ENCODE results near the gene FUS. TPM values are rescaled to one million over a fixed set of nuclear protein-coding genes. Genes with fewer than 3 reads are reported as not detected.
A peak's percentile ranks its signal among the peaks of the same experiment; 100 is the strongest.

Gene FUS
- total RNA-seq, 4 donors from 2014 or later: 12.5 to 69.9 (median 40.0) TPM

DNA sequence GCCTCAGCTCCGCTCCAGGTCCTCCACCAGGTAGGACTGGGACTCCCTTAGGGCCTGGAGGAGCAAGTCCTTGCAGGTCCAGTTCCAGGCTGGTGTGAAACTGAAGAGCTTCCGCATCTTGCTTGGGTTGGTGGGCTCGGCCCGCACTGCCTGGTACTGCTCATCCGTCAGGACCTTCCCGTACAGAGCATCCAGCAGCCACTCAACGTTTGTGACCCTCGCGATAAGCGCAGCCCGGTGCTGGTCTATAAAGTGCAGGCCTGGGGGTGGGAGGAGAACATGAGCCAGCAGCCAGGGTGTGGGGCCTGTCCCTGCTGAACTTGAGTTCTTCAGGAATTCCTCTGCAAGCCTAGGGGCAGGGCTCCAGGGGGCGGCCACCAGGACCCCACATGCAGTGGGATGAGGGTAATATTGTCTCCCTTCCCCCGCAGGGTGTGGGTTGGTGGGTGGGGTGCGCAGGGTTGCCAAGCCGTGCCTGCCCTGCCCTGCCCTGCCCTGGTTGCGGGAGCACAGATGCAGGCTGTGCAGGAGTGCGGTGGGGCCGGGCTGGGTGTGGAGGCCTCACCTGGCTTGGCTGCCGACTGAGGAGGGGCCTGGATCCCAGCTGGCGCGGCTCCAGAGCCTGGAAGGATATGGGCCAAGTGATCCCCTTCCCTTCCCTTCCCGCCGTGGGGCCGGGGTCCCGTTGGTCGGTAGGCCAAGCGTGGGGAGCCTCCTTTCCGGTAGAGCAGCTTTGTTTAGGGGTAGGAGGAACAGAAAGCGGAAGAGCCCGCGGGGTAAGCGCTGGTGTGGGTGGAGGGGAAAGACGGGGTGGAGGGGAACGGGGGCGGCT, 21.9 kb downstream of the FUS start:
- peak overlapping the region in 3 of 4 donors; percentile 38 to 77 (median 56) for H3K27ac ChIP-seq
- TF ChIP-seq POLR2A (IDR thresholded peaks at IDR 0.05) (no peak), POLR2AphosphoS5 (IDR thresholded peaks at IDR 0.05) (no peak), EP300 (IDR thresholded peaks at IDR 0.05) (no peak)
- TF ChIP-seq, protein P1, sequence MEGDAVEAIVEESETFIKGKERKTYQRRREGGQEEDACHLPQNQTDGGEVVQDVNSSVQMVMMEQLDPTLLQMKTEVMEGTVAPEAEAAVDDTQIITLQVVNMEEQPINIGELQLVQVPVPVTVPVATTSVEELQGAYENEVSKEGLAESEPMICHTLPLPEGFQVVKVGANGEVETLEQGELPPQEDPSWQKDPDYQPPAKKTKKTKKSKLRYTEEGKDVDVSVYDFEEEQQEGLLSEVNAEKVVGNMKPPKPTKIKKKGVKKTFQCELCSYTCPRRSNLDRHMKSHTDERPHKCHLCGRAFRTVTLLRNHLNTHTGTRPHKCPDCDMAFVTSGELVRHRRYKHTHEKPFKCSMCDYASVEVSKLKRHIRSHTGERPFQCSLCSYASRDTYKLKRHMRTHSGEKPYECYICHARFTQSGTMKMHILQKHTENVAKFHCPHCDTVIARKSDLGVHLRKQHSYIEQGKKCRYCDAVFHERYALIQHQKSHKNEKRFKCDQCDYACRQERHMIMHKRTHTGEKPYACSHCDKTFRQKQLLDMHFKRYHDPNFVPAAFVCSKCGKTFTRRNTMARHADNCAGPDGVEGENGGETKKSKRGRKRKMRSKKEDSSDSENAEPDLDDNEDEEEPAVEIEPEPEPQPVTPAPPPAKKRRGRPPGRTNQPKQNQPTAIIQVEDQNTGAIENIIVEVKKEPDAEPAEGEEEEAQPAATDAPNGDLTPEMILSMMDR (IDR thresholded peaks at IDR 0.05): no peak
- peaks cover 18% of the 10 kb centered on the region for H3K27me3 ChIP-seq
- H3K4me1 ChIP-seq: peaks cover 0 to 34% (median 11%) of the 10 kb centered on the region in 3 donors
- H3K4me3 ChIP-seq: peak overlapping the region; percentile 53 to 63
- peak; percentile 16 for ATAC-seq
- WGBS, 2 donors (ENCODE audit: low coverage in 1 of 2): no CpG with 5 or more reads among the region's 35 CpGs
- H3K9me3 ChIP-seq: no peaks in the 10 kb centered on the region
- peaks cover 0 to 38% of the 10 kb centered on the region in 2 donors for H3K36me3 ChIP-seq

DNA sequence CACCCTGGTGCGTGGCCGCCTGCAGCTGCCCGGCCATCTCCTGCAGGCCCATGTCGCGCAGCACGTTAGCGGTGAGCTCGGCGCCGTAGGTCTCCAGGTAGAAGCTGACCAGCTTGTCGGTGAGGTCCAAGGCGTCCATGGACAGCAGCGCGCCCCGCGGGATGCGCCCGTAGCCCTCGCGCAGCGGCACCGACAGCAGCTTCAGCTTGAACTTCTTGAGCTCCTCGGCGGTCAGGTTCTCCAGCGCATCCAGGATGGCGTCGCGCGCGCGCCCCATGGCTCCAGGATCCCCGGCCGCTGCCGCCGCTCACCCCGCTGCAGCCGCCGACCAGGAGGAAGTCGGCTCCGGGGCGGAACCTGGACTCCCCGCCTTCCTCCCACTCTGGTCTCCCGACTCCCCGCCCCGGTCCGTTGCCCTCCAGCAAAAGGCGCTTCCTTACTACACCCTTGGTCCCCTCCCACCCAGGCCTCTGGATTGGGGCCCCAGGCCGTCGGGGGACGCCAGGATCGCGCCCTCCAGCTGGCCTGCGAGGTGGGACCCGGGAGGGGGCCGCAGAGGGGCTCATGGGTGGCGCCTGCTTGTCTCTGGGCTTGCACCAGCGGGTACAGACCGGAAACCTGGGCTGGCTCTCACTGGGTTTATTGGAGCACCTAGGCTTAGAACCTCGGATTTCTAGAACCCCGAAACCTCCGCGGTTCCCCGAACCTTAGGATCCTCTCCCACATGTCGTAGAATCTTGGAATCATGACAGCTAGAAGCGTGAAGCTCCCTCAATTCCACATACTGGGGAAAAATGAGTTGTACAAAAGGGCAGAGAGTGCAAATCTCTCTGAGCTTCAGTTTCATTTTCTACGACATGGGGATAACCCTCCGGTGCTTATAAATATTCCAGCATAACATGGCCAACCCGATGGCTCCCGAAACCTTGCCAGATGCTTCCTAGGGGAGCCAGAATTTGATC, 22.8 kb downstream of the FUS start, which contains the start of gene PYCARD:
TSS of gene PYCARD (minus strand) at position 347 of the 962 bp plus-strand sequence. CDS start at position 277, 70 bp downstream.
- 37% methylated on average over 11 of the region's 69 CpGs; no CpG with 5 or more reads in 1 of the 2 donors for WGBS, 2 donors (ENCODE audit: low coverage in 1 of 2)
- H3K4me3 ChIP-seq: peak within 1 kb of the TSS; percentile 53 to 63
- ATAC-seq: peak; percentile 73
- H3K27ac ChIP-seq: peak within 1 kb of the TSS in 3 of 4 donors; percentile 38 to 77 (median 56)
- no peaks in the 10 kb centered on the region for H3K9me3 ChIP-seq
- H3K4me1 ChIP-seq: peaks cover 0 to 34% (median 11%) of the 10 kb centered on the region in 3 donors
- peaks cover 27% of the 10 kb centered on the region for H3K27me3 ChIP-seq
- peaks cover 0 to 29% of the 10 kb centered on the region in 2 donors for H3K36me3 ChIP-seq
- peak; percentile 28 to 31 for TF ChIP-seq POLR2A (IDR thresholded peaks at IDR 0.05)
- TF ChIP-seq POLR2AphosphoS5 (IDR thresholded peaks at IDR 0.05): no peak

DNA sequence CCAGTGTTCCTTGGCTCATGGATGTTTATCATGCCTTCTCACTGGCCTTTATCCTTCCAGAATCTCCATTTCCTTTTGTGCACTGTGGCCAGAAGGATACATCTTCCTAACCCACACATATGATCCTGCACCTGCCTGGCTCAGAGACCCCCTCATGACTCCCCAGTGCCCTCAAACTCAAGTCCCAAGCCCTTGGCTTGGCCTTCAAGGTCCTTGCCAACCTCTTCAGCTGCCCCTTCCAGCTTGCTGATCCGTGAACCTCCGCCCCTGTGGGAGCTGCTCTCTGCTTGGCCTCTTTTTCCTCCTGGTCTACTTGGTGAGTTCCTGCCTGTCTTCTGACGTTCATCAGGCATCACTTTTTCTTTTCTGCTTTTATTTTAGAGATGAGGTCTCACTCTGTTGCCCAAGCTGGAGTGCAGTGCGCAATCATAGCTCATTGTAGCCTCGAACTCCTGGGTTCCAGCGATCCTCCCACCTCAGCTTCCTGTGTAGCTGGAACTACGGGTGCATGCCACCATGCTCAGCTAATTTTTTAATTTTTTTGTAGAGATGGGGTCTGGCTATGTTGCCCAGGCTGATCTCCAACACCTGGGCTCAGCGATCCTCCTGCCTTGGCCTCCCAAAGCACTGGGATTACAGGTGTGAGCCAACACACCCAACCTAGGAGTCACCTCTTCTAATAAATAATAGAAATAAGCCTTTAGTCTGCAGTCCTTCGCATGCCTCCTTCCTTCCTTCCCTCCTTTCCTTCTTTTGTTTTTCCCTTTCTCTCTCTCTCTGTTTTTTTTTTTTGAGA, 25.1 kb downstream of the FUS start:
- TF ChIP-seq, protein P1 (IDR thresholded peaks at IDR 0.05): no peak
- TF ChIP-seq POLR2AphosphoS5 (IDR thresholded peaks at IDR 0.05) (no peak), EP300 (IDR thresholded peaks at IDR 0.05) (no peak), POLR2A (IDR thresholded peaks at IDR 0.05) (no peak)
- peaks cover 51% of the 10 kb centered on the region for H3K27me3 ChIP-seq
- no peak overlapping the region for H3K27ac ChIP-seq
- peaks cover 0 to 34% (median 11%) of the 10 kb centered on the region in 3 donors for H3K4me1 ChIP-seq
- H3K4me3 ChIP-seq: no peak overlapping the region
- peaks cover 0 to 7% of the 10 kb centered on the region in 2 donors for H3K36me3 ChIP-seq
- no peaks in the 10 kb centered on the region for H3K9me3 ChIP-seq
- no peak for ATAC-seq
- WGBS, 2 donors (ENCODE audit: low coverage in 1 of 2): 86 to 89% methylated on average over 4 to 8 of the region's 9 CpGs

DNA sequence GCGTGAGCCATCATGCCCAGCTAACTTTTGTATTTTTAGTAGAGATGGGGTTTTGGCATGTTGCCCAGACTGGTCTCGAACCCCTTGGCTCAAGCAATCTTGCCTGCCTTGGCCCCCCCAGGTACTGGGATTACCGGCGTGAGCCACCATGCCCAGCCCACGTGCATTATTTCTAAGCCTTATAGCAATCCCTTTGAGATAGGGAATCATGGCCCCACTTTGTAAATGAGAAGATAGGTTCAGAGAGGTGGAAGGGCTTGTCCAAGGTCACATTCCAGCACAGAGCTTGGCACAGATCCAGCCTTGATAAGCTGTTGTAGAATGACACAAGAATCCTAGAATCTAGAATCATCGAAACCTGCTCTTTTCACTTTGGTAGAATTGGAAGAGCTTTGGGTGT, 26.8 kb downstream of the FUS start:
- ATAC-seq: no peak
- H3K4me3 ChIP-seq: no peak overlapping the region
- no peaks in the 10 kb centered on the region for H3K9me3 ChIP-seq
- H3K27ac ChIP-seq: no peak overlapping the region
- H3K27me3 ChIP-seq: peaks cover 52% of the 10 kb centered on the region
- H3K4me1 ChIP-seq: peaks cover 0 to 19% (median 3%) of the 10 kb centered on the region in 3 donors
- H3K36me3 ChIP-seq: no peaks in the 10 kb centered on the region
- TF ChIP-seq POLR2A (IDR thresholded peaks at IDR 0.05) (no peak), EP300 (IDR thresholded peaks at IDR 0.05) (no peak), POLR2AphosphoS5 (IDR thresholded peaks at IDR 0.05) (no peak)
- TF ChIP-seq, protein P1 (IDR thresholded peaks at IDR 0.05): no peak
- WGBS, 2 donors (ENCODE audit: low coverage in 1 of 2): 41 to 57% methylated on average over 1 to 6 of the region's 6 CpGs

Measured in gastroesophageal sphincter (tissue), 4 donors.